ENCODE results near the gene NKX2-3. TPM values are rescaled to one million over a fixed set of nuclear protein-coding genes. Genes with fewer than 3 reads are reported as not detected.

Gene NKX2-3
- polyA plus RNA-seq, 3 donors = not detected

DNA sequence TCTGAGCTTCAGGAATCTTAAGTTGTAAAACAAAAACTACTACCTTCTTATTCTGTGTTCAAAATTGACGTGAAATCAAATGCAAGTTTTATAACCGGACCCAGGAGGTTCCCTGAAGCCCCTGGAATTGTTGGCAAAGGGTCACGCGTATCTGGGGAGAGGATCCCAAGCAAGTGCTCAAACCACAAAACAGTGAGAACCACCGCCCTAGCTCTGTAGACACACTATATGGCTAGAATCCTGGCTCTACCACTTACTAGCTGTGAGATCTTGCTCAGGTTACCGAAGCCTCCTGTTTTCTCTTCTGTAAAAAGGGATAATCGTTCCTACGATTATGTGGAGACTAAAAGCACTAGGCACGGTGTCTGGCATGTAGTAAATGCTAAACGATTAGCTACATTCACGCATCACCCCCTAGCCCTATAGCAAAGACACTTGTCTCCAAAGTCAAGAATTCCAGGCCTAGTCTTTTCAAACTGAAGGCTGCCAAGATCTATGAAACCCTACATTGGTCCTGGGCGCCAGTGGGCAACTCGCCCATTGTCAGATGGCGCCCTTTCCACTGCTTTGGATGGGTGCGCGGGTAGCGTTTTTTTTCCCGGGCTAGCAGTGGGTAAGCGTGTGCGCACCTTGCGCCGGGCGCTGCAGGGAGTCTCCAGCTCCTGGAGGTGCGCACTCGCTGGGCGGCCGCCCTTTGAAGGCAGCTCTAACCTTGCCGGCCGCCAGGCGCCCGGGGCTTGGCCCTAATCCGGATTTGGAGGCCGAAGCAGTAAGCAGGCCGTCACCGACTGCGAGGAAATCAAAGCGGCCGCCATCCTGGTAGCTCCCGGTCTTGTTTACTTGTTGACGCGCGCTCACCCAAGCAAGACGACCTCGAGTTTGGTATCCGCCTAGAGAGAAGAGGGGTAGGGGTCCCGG, 11.6 kb upstream of the NKX2-3 start:
- H3K4me1 Mint-ChIP-seq = peaks cover 20% of the 10 kb centered on the region
- peaks cover 28 to 71% of the 10 kb centered on the region in 2 donors for H3K27me3 ChIP-seq (ENCODE audit: control insufficient read depth in 2 of 2, insufficient read depth in 2 of 2, low read length in 2 of 2)
- intact Hi-C loops (cut with micrococcal nuclease) = no loop called here

GRCh38 chr10:99521765-99522469, 10.8 kb upstream of the NKX2-3 start:
- Histone ChIP-seq H3K9me3 (replicated peaks in 1 of 2; ENCODE audit: control insufficient read depth in 1 of 2, insufficient read depth in 1 of 2, low read length in 2 of 2) (peaks cover 4 to 10% of the 10 kb centered on the region in 2 donors), H4K20me1 (ENCODE audit: insufficient read depth, low read length) (no peaks in the 10 kb centered on the region), H3K4me2 (replicated peaks; ENCODE audit: extremely low read depth, low read length, poor library complexity, severe bottlenecking) (no peak overlapping the region), H3K27ac (ENCODE audit: low read depth in 1 of 2, low read length in 2 of 2) (no peak overlapping the region), H3K4me3 (replicated peaks in 1 of 3; ENCODE audit: low read depth in 2 of 3, low read length in 3 of 3) (no peak overlapping the region), H2AFZ (ENCODE audit: insufficient read depth, low read depth, low read length, poor library complexity, severe bottlenecking) (no peak overlapping the region), H3K79me2 (ENCODE audit: insufficient read depth, low read length) (no peaks in the 10 kb centered on the region), H3K4me1 (ENCODE audit: control insufficient read depth in 1 of 2, insufficient read depth in 2 of 2, low read length in 2 of 2) (peaks cover 4 to 18% of the 10 kb centered on the region in 2 donors), H3K27me3 (ENCODE audit: control insufficient read depth in 2 of 2, insufficient read depth in 2 of 2, low read length in 2 of 2) (peaks cover 32 to 79% of the 10 kb centered on the region in 2 donors), H3K36me3 (replicated peaks in 1 of 2; ENCODE audit: control insufficient read depth in 1 of 2, insufficient read depth in 2 of 2, low read length in 2 of 2) (no peaks in the 10 kb centered on the region), H3K9ac (ENCODE audit: insufficient read depth, low read length, poor library complexity, severe bottlenecking) (no peak overlapping the region)
- TF ChIP-seq, protein P1, sequence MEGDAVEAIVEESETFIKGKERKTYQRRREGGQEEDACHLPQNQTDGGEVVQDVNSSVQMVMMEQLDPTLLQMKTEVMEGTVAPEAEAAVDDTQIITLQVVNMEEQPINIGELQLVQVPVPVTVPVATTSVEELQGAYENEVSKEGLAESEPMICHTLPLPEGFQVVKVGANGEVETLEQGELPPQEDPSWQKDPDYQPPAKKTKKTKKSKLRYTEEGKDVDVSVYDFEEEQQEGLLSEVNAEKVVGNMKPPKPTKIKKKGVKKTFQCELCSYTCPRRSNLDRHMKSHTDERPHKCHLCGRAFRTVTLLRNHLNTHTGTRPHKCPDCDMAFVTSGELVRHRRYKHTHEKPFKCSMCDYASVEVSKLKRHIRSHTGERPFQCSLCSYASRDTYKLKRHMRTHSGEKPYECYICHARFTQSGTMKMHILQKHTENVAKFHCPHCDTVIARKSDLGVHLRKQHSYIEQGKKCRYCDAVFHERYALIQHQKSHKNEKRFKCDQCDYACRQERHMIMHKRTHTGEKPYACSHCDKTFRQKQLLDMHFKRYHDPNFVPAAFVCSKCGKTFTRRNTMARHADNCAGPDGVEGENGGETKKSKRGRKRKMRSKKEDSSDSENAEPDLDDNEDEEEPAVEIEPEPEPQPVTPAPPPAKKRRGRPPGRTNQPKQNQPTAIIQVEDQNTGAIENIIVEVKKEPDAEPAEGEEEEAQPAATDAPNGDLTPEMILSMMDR (IDR thresholded peaks at IDR 0.05) = no peak
- Mint-ChIP-seq H3K36me3 (peaks cover 2 to 6% of the 10 kb centered on the region in 2 donors), H3K4me3 (peak overlapping the region in 1 of 2 donors; percentile 23), H3K9me3 (peaks cover 2 to 20% (median 8%) of the 10 kb centered on the region in 7 donors), H3K27me3 (ENCODE audit: low read depth in 3 of 3) (peaks cover 67 to 79% (median 76%) of the 10 kb centered on the region in 3 donors), H3K27ac (no peak overlapping the region), H3K4me1 (peaks cover 20% of the 10 kb centered on the region)
- 94% methylated on average over 46 of the region's 51 CpGs for WGBS (ENCODE audit: insufficient coverage)
- intact Hi-C loops (cut with micrococcal nuclease) = no loop called here
- DNase-seq = no peak

More for the DNA sequence above, 11.6 kb upstream of the NKX2-3 start:
- H3K4me3 ChIP-seq (replicated peaks in 1 of 3; ENCODE audit: low read depth in 2 of 3, low read length in 3 of 3) = no peak overlapping the region
- no peaks in the 10 kb centered on the region for H4K20me1 ChIP-seq (ENCODE audit: insufficient read depth, low read length)
- H3K27ac ChIP-seq (ENCODE audit: low read depth in 1 of 2, low read length in 2 of 2) = no peak overlapping the region
- H3K27ac Mint-ChIP-seq = no peak overlapping the region
- peaks cover 2 to 15% (median 5%) of the 10 kb centered on the region in 7 donors for H3K9me3 Mint-ChIP-seq
- H3K79me2 ChIP-seq (ENCODE audit: insufficient read depth, low read length) = no peaks in the 10 kb centered on the region
- TF ChIP-seq, protein P1 (IDR thresholded peaks at IDR 0.05) = no peak
- H3K9me3 ChIP-seq (replicated peaks in 1 of 2; ENCODE audit: control insufficient read depth in 1 of 2, insufficient read depth in 1 of 2, low read length in 2 of 2) = peaks cover 4 to 10% of the 10 kb centered on the region in 2 donors
- no peaks in the 10 kb centered on the region for H3K36me3 ChIP-seq (replicated peaks in 1 of 2; ENCODE audit: control insufficient read depth in 1 of 2, insufficient read depth in 2 of 2, low read length in 2 of 2)
- no peak overlapping the region for H3K9ac ChIP-seq (ENCODE audit: insufficient read depth, low read length, poor library complexity, severe bottlenecking)
- peak overlapping the region; percentile 49 for H2AFZ ChIP-seq (ENCODE audit: insufficient read depth, low read depth, low read length, poor library complexity, severe bottlenecking)
- H3K4me2 ChIP-seq (replicated peaks; ENCODE audit: extremely low read depth, low read length, poor library complexity, severe bottlenecking) = peak overlapping the region; percentile 50
- H3K4me3 Mint-ChIP-seq = peak overlapping the region in 1 of 2 donors; percentile 84
- no peak for DNase-seq
- peaks cover 60 to 73% (median 68%) of the 10 kb centered on the region in 3 donors for H3K27me3 Mint-ChIP-seq (ENCODE audit: low read depth in 3 of 3)
- WGBS (ENCODE audit: insufficient coverage) = 84% methylated on average over 37 of the region's 46 CpGs
- peaks cover 4 to 18% of the 10 kb centered on the region in 2 donors for H3K4me1 ChIP-seq (ENCODE audit: control insufficient read depth in 1 of 2, insufficient read depth in 2 of 2, low read length in 2 of 2)
- H3K36me3 Mint-ChIP-seq = peaks cover 0 to 2% of the 10 kb centered on the region in 2 donors
